GM19240 (cell line): ENCODE data around the gene LSM7.
"Not testable (repeated sequence)": the region's sequence is repeated elsewhere in the genome, so short reads cannot be mapped to it uniquely, and the experiment has no call there.

Experiments used
- DNase-seq: peaks from one replicate; pipeline ENCODE4 v3.0.0; 2011; ENCODE audit warnings: low spot score; ENCODE audit not compliant: insufficient read length

The LSM7 gene

GRCh38 chr19:2281265-2282061 is 46.9 kb downstream of the LSM7 start:
- not testable (repeated sequence) for DNase-seq

- no peak for DNase-seq
Measured at GRCh38 chr19:2280633-2281264, 47.6 kb downstream of the LSM7 start.

- no peak for DNase-seq
Measured at GRCh38 chr19:2278459-2279158, 49.8 kb downstream of the LSM7 start.

GRCh38 chr19:2277138-2277537 is 51.2 kb downstream of the LSM7 start:
- DNase-seq, result no peak

- no peak for DNase-seq
Measured at GRCh38 chr19:2276429-2276986, 51.9 kb downstream of the LSM7 start.

- DNase-seq, result no peak
Measured at GRCh38 chr19:2275588-2276428, 52.6 kb downstream of the LSM7 start.

GRCh38 chr19:2274931-2275535 is 53.4 kb downstream of the LSM7 start:
- DNase-seq, result no peak

- DNase-seq, result no peak
Measured at GRCh38 chr19:2274185-2274711, 54.1 kb downstream of the LSM7 start.

- peak; percentile 99 for DNase-seq
Measured at GRCh38 chr19:2273356-2274184, 54.8 kb downstream of the LSM7 start.
